Measurements from ENCODE around the gene ACTN3.

DNA sequence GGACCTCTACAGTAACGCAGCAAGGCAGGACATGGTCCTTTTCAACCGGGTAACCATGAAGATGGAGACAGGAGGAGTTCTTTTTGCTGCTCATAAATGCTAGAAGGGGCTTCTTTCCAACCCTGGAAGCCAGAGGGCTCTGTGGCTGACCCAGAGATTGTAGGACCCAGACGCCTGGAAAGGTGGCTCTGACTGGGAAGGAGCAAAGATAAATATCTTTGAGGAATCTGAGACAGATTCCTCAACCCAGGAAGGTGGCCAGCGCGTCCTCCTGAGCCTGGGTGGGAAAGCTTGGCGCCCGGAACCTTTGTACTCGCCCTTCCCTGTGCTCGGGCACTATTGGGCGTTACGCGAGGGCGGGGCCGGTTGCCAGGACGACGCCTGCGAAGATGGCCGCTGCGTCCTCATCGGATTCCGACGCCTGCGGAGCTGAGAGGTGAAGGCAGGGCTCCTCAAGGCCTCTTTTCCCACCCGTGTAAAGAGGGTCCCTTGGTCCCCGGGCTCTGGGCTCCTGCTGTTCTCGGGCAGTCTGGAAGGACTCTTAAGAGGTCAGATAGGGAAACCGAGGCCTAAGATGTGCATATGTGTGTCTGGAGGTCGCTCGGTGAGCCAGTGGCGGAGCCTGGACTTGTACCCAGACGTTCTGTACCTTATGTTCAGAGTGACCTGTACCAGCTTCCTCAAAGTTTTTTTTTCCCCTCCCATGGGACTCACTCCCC lies 36.3 kb upstream of the ACTN3 start, which contains the start of gene BBS1:
- TF ChIP-seq MXI1 (conservative IDR thresholded peaks at IDR 0.05; ENCODE audit: poor library complexity, severe bottlenecking) (peak; percentile 86), POLR2AphosphoS5 (IDR thresholded peaks at IDR 0.05) (peak; percentile 96), EZH2 (IDR thresholded peaks at IDR 0.05; ENCODE audit: borderline replicate concordance, insufficient read depth, low read length, poor library complexity, severe bottlenecking) (no peak), EP300 (conservative IDR thresholded peaks at IDR 0.05; ENCODE audit: poor library complexity, severe bottlenecking) (peak; percentile 51), TAF1 (IDR thresholded peaks at IDR 0.05; ENCODE audit: low read depth) (peak; percentile 95), SMC3 (conservative IDR thresholded peaks at IDR 0.05; ENCODE audit: poor library complexity) (peak; percentile 72), RAD21 (conservative IDR thresholded peaks at IDR 0.05) (peak; percentile 54)
- TF ChIP-seq, protein P1, sequence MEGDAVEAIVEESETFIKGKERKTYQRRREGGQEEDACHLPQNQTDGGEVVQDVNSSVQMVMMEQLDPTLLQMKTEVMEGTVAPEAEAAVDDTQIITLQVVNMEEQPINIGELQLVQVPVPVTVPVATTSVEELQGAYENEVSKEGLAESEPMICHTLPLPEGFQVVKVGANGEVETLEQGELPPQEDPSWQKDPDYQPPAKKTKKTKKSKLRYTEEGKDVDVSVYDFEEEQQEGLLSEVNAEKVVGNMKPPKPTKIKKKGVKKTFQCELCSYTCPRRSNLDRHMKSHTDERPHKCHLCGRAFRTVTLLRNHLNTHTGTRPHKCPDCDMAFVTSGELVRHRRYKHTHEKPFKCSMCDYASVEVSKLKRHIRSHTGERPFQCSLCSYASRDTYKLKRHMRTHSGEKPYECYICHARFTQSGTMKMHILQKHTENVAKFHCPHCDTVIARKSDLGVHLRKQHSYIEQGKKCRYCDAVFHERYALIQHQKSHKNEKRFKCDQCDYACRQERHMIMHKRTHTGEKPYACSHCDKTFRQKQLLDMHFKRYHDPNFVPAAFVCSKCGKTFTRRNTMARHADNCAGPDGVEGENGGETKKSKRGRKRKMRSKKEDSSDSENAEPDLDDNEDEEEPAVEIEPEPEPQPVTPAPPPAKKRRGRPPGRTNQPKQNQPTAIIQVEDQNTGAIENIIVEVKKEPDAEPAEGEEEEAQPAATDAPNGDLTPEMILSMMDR (IDR thresholded peaks at IDR 0.05; ENCODE audit: poor library complexity, severe bottlenecking): peak; percentile 59
- TF ChIP-seq, protein P2, sequence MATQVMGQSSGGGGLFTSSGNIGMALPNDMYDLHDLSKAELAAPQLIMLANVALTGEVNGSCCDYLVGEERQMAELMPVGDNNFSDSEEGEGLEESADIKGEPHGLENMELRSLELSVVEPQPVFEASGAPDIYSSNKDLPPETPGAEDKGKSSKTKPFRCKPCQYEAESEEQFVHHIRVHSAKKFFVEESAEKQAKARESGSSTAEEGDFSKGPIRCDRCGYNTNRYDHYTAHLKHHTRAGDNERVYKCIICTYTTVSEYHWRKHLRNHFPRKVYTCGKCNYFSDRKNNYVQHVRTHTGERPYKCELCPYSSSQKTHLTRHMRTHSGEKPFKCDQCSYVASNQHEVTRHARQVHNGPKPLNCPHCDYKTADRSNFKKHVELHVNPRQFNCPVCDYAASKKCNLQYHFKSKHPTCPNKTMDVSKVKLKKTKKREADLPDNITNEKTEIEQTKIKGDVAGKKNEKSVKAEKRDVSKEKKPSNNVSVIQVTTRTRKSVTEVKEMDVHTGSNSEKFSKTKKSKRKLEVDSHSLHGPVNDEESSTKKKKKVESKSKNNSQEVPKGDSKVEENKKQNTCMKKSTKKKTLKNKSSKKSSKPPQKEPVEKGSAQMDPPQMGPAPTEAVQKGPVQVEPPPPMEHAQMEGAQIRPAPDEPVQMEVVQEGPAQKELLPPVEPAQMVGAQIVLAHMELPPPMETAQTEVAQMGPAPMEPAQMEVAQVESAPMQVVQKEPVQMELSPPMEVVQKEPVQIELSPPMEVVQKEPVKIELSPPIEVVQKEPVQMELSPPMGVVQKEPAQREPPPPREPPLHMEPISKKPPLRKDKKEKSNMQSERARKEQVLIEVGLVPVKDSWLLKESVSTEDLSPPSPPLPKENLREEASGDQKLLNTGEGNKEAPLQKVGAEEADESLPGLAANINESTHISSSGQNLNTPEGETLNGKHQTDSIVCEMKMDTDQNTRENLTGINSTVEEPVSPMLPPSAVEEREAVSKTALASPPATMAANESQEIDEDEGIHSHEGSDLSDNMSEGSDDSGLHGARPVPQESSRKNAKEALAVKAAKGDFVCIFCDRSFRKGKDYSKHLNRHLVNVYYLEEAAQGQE (IDR thresholded peaks at IDR 0.05; ENCODE audit: borderline replicate concordance): peak; percentile 84

Data from neural cell (in vitro differentiated cells).